Gastroesophageal sphincter (tissue), 4 donors: ENCODE measurements around the gene CELF2. TPM values are rescaled to one million over a fixed set of nuclear protein-coding genes. Genes with fewer than 3 reads are reported as not detected.

Source experiments
- ATAC-seq: fragments of 150-250 bp; one replicate; pipeline ENCODE4 v1.9.1; 2016; ENCODE audit warnings: mild to moderate bottlenecking, moderate library complexity
- H3K27ac ChIP-seq, 4 donors: fragments of 200-600 bp; sonication (generic) in 3 of 4; 1 replicate in 3 of 4; 2 replicates in 1 of 4; pipeline ENCODE4 v1.5.1; 2016 to 2019
- H3K27me3 ChIP-seq: fragments of 200-600 bp; sonication (generic); one replicate; pipeline ENCODE4 v1.5.1; 2019
- H3K36me3 ChIP-seq, 2 donors: fragments of 200-600 bp; sonication (generic); one replicate each; pipeline ENCODE4 v1.5.1; 2019; ENCODE audit warnings: control low read depth in 1 of 2
- H3K4me1 ChIP-seq, 3 donors: fragments of 200-600 bp; sonication (generic); 1 replicate in 2 of 3; 2 replicates in 1 of 3; pipeline ENCODE4 v1.5.1; 2016 to 2019; ENCODE audit warnings: control low read depth in 2 of 3
- H3K4me3 ChIP-seq, 2 donors: fragments of 200-600 bp; sonication (generic); one replicate each; pipeline ENCODE4 v1.5.1; 2019; ENCODE audit warnings: mild to moderate bottlenecking in 1 of 2, moderate library complexity in 1 of 2
- H3K9me3 ChIP-seq, 3 donors: fragments of 200-600 bp; sonication (generic); one replicate each; pipeline ENCODE4 v1.5.1; 2017 to 2019; ENCODE audit warnings: control low read depth in 2 of 3
- EP300 ChIP-seq: sonication (generic); formaldehyde crosslinking; IDR thresholded peaks from one replicate; pipeline ENCODE4 v1.6.1; 2017; ENCODE audit warnings: antibody characterized with exemption, mild to moderate bottlenecking
- POLR2A ChIP-seq, 2 donors: fragments of 450-650 bp; IDR thresholded peaks; one replicate each; pipeline ENCODE4 v1.6.1; 2017; ENCODE audit warnings: antibody characterized with exemption in 2 of 2, mild to moderate bottlenecking in 2 of 2, moderate library complexity in 1 of 2
- POLR2AphosphoS5 ChIP-seq: sonication (generic); formaldehyde crosslinking; IDR thresholded peaks from one replicate; pipeline ENCODE4 v1.6.1; 2017; ENCODE audit warnings: antibody characterized with exemption
- WGBS, 2 donors: methylation state at CpG; one replicate each; pipeline ENCODE4 v1.1.5; 2018; ENCODE audit warnings: low coverage in 1 of 2; 5-methylcytosine and 5-hydroxymethylcytosine counted together
- total RNA-seq, 4 donors: library from RNA; depleted of rRNA; stranded (reverse); fragments of >200 nt; gene quantifications; one replicate each; pipeline ENCODE4 v1.1.0, GENCODE V29; 2016
- TF ChIP-seq, protein P1 (sequence below), 4 experiments: fragments of 200-600 bp in 2 of 4; fragments of 450-650 bp in 2 of 4; sonication (generic) in 1 of 4; IDR thresholded peaks; one replicate each; pipeline ENCODE4 v1.5.1; 2017 to 2019; ENCODE audit warnings: antibody characterized with exemption in 4 of 4, mild to moderate bottlenecking in 2 of 4, moderate library complexity in 2 of 4

CELF2 gene
- total RNA-seq, 4 donors from 2014 or later, result 82.4 to 122 (median 110) TPM

DNA sequence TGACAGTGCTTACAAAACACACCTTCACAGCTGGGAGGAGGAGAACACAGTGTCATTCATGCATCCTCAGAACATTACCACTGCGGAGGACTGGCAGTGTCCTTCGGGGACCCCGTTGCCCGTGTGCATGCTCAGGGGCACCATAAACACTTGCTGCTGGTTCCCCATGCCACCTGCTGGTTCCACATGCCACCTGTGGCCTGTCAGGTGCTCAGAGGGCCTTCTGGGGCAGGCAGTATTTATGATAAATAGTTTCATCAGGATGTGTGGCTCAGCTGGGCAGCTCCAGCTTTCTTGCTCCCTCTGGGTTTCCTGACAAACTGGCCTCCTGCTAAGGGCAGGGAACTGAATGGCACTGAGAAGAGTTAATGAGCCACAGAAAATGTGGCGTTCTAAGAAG is 32.1 kb downstream of the CELF2 start:
- 50 to 59% methylated on average over 1 to 3 of the region's 5 CpGs for WGBS, 2 donors
- Histone ChIP-seq H3K36me3 (no peaks in the 10 kb centered on the region), H3K27me3 (no peaks in the 10 kb centered on the region), H3K9me3 (no peaks in the 10 kb centered on the region), H3K4me3 (no peak overlapping the region), H3K27ac (peak overlapping the region in 3 of 4 donors; percentile 55 to 72 (median 69)), H3K4me1 (peaks cover 26 to 73% (median 30%) of the 10 kb centered on the region in 3 donors)
- TF ChIP-seq EP300, result no peak
- TF ChIP-seq, protein P1, sequence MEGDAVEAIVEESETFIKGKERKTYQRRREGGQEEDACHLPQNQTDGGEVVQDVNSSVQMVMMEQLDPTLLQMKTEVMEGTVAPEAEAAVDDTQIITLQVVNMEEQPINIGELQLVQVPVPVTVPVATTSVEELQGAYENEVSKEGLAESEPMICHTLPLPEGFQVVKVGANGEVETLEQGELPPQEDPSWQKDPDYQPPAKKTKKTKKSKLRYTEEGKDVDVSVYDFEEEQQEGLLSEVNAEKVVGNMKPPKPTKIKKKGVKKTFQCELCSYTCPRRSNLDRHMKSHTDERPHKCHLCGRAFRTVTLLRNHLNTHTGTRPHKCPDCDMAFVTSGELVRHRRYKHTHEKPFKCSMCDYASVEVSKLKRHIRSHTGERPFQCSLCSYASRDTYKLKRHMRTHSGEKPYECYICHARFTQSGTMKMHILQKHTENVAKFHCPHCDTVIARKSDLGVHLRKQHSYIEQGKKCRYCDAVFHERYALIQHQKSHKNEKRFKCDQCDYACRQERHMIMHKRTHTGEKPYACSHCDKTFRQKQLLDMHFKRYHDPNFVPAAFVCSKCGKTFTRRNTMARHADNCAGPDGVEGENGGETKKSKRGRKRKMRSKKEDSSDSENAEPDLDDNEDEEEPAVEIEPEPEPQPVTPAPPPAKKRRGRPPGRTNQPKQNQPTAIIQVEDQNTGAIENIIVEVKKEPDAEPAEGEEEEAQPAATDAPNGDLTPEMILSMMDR (IDR thresholded peaks at IDR 0.05), result no peak
- no peak for TF ChIP-seq POLR2AphosphoS5
- no peak for TF ChIP-seq POLR2A (IDR thresholded peaks at IDR 0.05)
- no peak for ATAC-seq

DNA sequence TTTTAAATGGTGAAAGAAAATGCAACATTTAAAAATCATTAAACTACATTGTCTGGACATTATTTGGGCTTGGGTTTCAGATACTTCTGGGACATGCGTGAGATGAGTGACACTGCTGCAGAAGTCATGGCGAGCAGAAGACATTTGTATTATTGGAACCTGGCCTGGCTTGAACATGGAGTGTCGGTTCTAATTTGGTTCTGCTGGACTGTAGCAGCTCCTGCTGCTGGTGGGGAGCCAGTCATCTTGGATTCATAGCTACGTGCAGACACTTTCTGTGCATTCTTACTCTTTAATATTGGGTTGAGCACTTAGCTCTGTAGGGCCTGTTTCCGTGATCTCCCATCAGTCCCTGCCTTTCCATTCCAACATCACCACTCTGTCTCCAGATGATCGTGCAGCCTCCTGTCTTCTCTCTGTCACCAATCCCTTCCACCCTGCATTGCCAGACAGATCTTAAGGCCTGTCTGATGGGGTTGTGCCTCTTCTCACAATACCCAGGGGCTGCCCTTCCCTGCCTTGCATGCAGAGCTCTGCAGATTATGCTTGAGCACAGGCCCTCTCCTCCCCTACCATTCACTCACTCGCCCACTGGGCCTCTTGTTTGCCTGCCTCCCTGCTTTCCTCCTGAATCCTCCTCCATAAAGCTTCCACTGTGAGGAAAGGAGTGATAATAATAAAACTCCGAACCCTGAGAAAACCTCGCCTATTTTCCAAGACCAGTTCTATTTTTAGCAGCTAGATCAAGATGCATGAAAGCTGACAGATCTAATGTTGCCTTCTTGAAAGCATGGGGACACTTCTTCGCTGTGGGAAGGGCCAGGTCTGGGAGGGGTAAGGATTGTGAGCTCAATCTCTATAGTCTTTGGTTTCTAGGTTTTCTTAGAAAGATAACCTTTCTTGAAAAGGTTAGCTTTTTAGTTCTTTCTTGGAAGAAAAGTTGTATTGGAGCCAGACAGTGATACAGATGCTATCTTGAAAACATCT is 32.9 kb downstream of the CELF2 start:
- 38 to 56% methylated on average over 8 to 10 of the region's 10 CpGs for whole genome bisulfite sequencing, 2 donors
- Histone ChIP-seq H3K9me3 (no peaks in the 10 kb centered on the region), H3K4me1 (peaks cover 26 to 66% (median 30%) of the 10 kb centered on the region in 3 donors), H3K36me3 (no peaks in the 10 kb centered on the region), H3K27ac (peak overlapping the region in 3 of 4 donors; percentile 12 to 72 (median 69)), H3K4me3 (no peak overlapping the region), H3K27me3 (no peaks in the 10 kb centered on the region)
- TF ChIP-seq POLR2AphosphoS5 (no peak), POLR2A (IDR thresholded peaks at IDR 0.05) (no peak), EP300 (no peak)
- TF ChIP-seq, protein P1 (IDR thresholded peaks at IDR 0.05), result no peak
- no peak for ATAC-seq

DNA sequence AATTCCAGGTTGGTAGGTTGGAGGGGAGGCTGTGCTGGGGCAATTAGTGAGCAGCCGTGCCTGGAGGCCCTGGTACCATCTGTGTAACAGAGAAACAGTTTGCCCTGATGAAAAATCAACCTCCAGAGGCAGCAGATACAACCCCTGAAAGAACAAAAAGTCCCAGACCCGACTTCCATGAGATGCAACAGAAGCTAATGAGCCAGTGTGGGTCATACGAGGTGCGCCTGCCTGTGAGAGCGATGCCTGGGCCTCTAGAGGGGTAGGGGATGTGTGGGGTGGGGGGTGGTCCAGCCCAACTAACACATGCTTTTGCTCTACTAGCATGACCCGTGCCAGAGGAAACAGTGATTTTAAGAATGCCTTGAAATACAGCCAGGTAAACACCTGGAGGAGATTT is 39.3 kb downstream of the CELF2 start:
- ATAC-seq, result no peak
- H3K9me3 ChIP-seq, result no peaks in the 10 kb centered on the region
- H3K27me3 ChIP-seq, result no peaks in the 10 kb centered on the region
- 67 to 100% methylated on average over 1 to 5 of the region's 6 CpGs for WGBS, 2 donors
- no peaks in the 10 kb centered on the region for H3K36me3 ChIP-seq
- peaks cover 0 to 27% (median 0%) of the 10 kb centered on the region in 3 donors for H3K4me1 ChIP-seq
- H3K27ac ChIP-seq, result peak overlapping the region in 3 of 4 donors; percentile 3 to 22 (median 10)
- TF ChIP-seq POLR2AphosphoS5 (no peak), EP300 (no peak), POLR2A (IDR thresholded peaks at IDR 0.05) (no peak)
- TF ChIP-seq, protein P1 (IDR thresholded peaks at IDR 0.05), result no peak
- H3K4me3 ChIP-seq, result no peak overlapping the region

DNA sequence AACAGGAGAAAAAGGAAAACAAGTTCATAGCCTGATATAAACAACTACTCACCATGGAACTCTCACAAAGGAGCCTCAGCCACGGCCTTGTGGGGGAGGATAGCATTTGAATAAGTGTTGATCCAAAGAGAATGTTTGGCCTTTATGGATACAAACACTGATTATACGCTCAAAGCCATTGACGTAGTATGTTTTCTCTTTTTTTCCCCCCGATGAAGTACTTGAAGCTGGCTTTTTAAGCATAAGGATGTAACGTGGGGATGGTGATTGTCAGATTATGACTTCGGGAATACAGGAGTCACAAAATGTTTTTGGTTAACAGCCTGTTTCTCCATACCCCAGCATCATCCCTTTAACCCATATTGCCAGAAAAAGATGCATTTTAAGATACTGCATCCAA is 39.8 kb downstream of the CELF2 start:
- TF ChIP-seq POLR2AphosphoS5, result no peak
- TF ChIP-seq POLR2A (IDR thresholded peaks at IDR 0.05), result no peak
- TF ChIP-seq EP300, result no peak
- TF ChIP-seq, protein P1 (IDR thresholded peaks at IDR 0.05), result no peak
- Histone ChIP-seq H3K9me3 (no peaks in the 10 kb centered on the region), H3K27me3 (no peaks in the 10 kb centered on the region), H3K4me3 (no peak overlapping the region), H3K4me1 (peaks cover 0 to 25% (median 0%) of the 10 kb centered on the region in 3 donors), H3K36me3 (no peaks in the 10 kb centered on the region), H3K27ac (peak overlapping the region in 2 of 4 donors; percentile 10 to 22)
- WGBS, 2 donors, result 65 to 88% methylated on average over 6 of the region's 6 CpGs
- no peak for ATAC-seq
